H7 (cell line): ENCODE data around the gene GAP43. TPM values are rescaled to one million over a fixed set of nuclear protein-coding genes. Genes with fewer than 3 reads are reported as not detected.

Experiments used
- DNase-seq: peaks from one replicate; pipeline ENCODE4 v3.0.0; 2012
- H3K27me3 ChIP-seq: 2 replicates; pipeline ENCODE4 v1.6.0; 2011; ENCODE audit warnings: mild to moderate bottlenecking, low read length; ENCODE audit not compliant: control insufficient read depth, insufficient read depth
- H3K36me3 ChIP-seq: replicated peaks from 2 replicates; pipeline ENCODE4 v1.5.1; 2011; ENCODE audit warnings: low read length; ENCODE audit not compliant: control insufficient read depth, insufficient read depth
- H3K4me3 ChIP-seq: 2 replicates; pipeline ENCODE4 v1.5.1; 2011; ENCODE audit warnings: low read depth, mild to moderate bottlenecking, control low read depth, low read length, moderate library complexity; ENCODE audit not compliant: insufficient read depth
- total RNA-seq: library from RNA; depleted of rRNA; stranded (reverse); fragments of >200 nt; shearing (Covaris generic); gene quantifications from 2 replicates; pipeline ENCODE4 v1.2.3, GENCODE V29; 2014

GAP43 gene
- total RNA-seq, 1 experiment from 2014 or later = 24.8 TPM

GRCh38 chr3:115662356-115662755, 39.0 kb downstream of the GAP43 start:
- no peak for DNase-seq
- Histone ChIP-seq H3K36me3 (no peaks in the 10 kb centered on the region), H3K27me3 (no peaks in the 10 kb centered on the region), H3K4me3 (no peak overlapping the region)

GRCh38 chr3:115663414-115663813, 40.1 kb downstream of the GAP43 start:
- DNase-seq = no peak
- no peaks in the 10 kb centered on the region for H3K27me3 ChIP-seq
- H3K36me3 ChIP-seq = no peaks in the 10 kb centered on the region
- H3K4me3 ChIP-seq = no peak overlapping the region

- no peaks in the 10 kb centered on the region for H3K36me3 ChIP-seq
- DNase-seq = no peak
- no peak overlapping the region for H3K4me3 ChIP-seq
- H3K27me3 ChIP-seq = no peaks in the 10 kb centered on the region
These were observed 42.8 kb downstream of the GAP43 start for GRCh38 chr3:115666081-115666480.

- Histone ChIP-seq H3K27me3 (no peaks in the 10 kb centered on the region), H3K36me3 (no peaks in the 10 kb centered on the region), H3K4me3 (no peak overlapping the region)
- DNase-seq = no peak
These were observed 43.8 kb downstream of the GAP43 start for GRCh38 chr3:115666920-115667737.

- H3K27me3 ChIP-seq = no peaks in the 10 kb centered on the region
- H3K36me3 ChIP-seq = no peaks in the 10 kb centered on the region
- no peak overlapping the region for H3K4me3 ChIP-seq
- peak; percentile 22 for DNase-seq
These were observed 44.4 kb downstream of the GAP43 start for GRCh38 chr3:115667738-115668065.

GRCh38 chr3:115670911-115671310, 47.6 kb downstream of the GAP43 start:
- H3K36me3 ChIP-seq = no peaks in the 10 kb centered on the region
- no peak for DNase-seq
- no peaks in the 10 kb centered on the region for H3K27me3 ChIP-seq
- no peak overlapping the region for H3K4me3 ChIP-seq

GRCh38 chr3:115671761-115672455, 48.6 kb downstream of the GAP43 start:
- Histone ChIP-seq H3K4me3 (no peak overlapping the region), H3K27me3 (no peaks in the 10 kb centered on the region), H3K36me3 (no peaks in the 10 kb centered on the region)
- no peak for DNase-seq

GRCh38 chr3:115673881-115674280, 50.6 kb downstream of the GAP43 start:
- no peak overlapping the region for H3K4me3 ChIP-seq
- H3K27me3 ChIP-seq = no peaks in the 10 kb centered on the region
- no peaks in the 10 kb centered on the region; the same call in 1 of the 2 replicates for H3K36me3 ChIP-seq
- no peak for DNase-seq

GRCh38 chr3:115676336-115676735, 53.0 kb downstream of the GAP43 start:
- no peaks in the 10 kb centered on the region for H3K27me3 ChIP-seq
- DNase-seq = no peak
- H3K4me3 ChIP-seq = no peak overlapping the region
- H3K36me3 ChIP-seq = no peaks in the 10 kb centered on the region; the same call in 1 of the 2 replicates

GRCh38 chr3:115680803-115681345, 57.6 kb downstream of the GAP43 start:
- Histone ChIP-seq H3K36me3 (no peaks in the 10 kb centered on the region; the same call in 1 of the 2 replicates), H3K27me3 (no peaks in the 10 kb centered on the region), H3K4me3 (no peak overlapping the region)
- no peak for DNase-seq

GRCh38 chr3:115681736-115682135, 58.4 kb downstream of the GAP43 start:
- no peaks in the 10 kb centered on the region; the same call in 1 of the 2 replicates for H3K36me3 ChIP-seq
- no peak for DNase-seq

GRCh38 chr3:115683305-115683704, 60.0 kb downstream of the GAP43 start:
- DNase-seq = no peak
- no peaks in the 10 kb centered on the region; the same call in 1 of the 2 replicates for H3K36me3 ChIP-seq
- no peaks in the 10 kb centered on the region for H3K27me3 ChIP-seq
- H3K4me3 ChIP-seq = no peak overlapping the region

More at GRCh38 chr3:115681736-115682135, 58.4 kb downstream of the GAP43 start:
- Histone ChIP-seq H3K4me3 (no peak overlapping the region), H3K27me3 (no peaks in the 10 kb centered on the region)

GRCh38 chr3:115683773-115684172, 60.5 kb downstream of the GAP43 start:
- Histone ChIP-seq H3K27me3 (no peaks in the 10 kb centered on the region), H3K36me3 (no peaks in the 10 kb centered on the region), H3K4me3 (no peak overlapping the region)
- DNase-seq = no peak

GRCh38 chr3:115685097-115685496, 61.8 kb downstream of the GAP43 start:
- Histone ChIP-seq H3K27me3 (no peaks in the 10 kb centered on the region), H3K36me3 (no peaks in the 10 kb centered on the region), H3K4me3 (no peak overlapping the region)
- DNase-seq = no peak

GRCh38 chr3:115687721-115688120, 64.4 kb downstream of the GAP43 start:
- H3K36me3 ChIP-seq = no peaks in the 10 kb centered on the region
- H3K4me3 ChIP-seq = no peak overlapping the region
- DNase-seq = no peak

More at GRCh38 chr3:115687721-115688120, 64.4 kb downstream of the GAP43 start:
- no peaks in the 10 kb centered on the region for H3K27me3 ChIP-seq
